NCI-H2227 treated with DMSO at 0.1 percent for 48 hours (cell line): ENCODE results near the gene SHC4.
"Not testable (repeated sequence)": the region's sequence is repeated elsewhere in the genome, so short reads cannot be mapped to it uniquely, and the experiment has no call there.

Experiments used
- DNase-seq: peaks from one replicate; lab custom pipeline; 2025; lab: John Stamatoyannopoulos, UW

SHC4 gene

GRCh38 chr15:48963524-48964113 is at the start of gene SHC4:
Gene SHC4 (minus strand): TSS chr15:48963919. CDS start chr15:48963015, 904 bp downstream.
- peak; percentile 60 for DNase-seq

GRCh38 chr15:48999314-48999713 is 35.6 kb upstream of the SHC4 start:
- DNase-seq, result no peak

- DNase-seq, result no peak
These were observed 32.6 kb upstream of the SHC4 start for GRCh38 chr15:48996276-48996675.

- DNase-seq, result no peak
These were observed 29.7 kb upstream of the SHC4 start for GRCh38 chr15:48993380-48993779.

GRCh38 chr15:48992545-48992944 is 28.8 kb upstream of the SHC4 start:
- DNase-seq, result no peak

GRCh38 chr15:48992096-48992495 is 28.4 kb upstream of the SHC4 start:
- DNase-seq, result no peak

GRCh38 chr15:48989170-48989569 is 25.5 kb upstream of the SHC4 start:
- DNase-seq, result no peak

GRCh38 chr15:48987142-48987541 is 23.4 kb upstream of the SHC4 start:
- no peak for DNase-seq

GRCh38 chr15:48986240-48986639 is 22.5 kb upstream of the SHC4 start:
- no peak for DNase-seq

- DNase-seq, result no peak
These were observed 21.8 kb upstream of the SHC4 start for GRCh38 chr15:48985516-48985915.

- no peak for DNase-seq
These were observed 21.2 kb upstream of the SHC4 start for GRCh38 chr15:48984811-48985352.

- DNase-seq, result no peak
These were observed 20.4 kb upstream of the SHC4 start for GRCh38 chr15:48984021-48984710.

- no peak for DNase-seq
These were observed 19.6 kb upstream of the SHC4 start for GRCh38 chr15:48983300-48983699.

- DNase-seq, result no peak
These were observed 18.2 kb upstream of the SHC4 start for GRCh38 chr15:48981941-48982340.

GRCh38 chr15:48978638-48979037 is 14.9 kb upstream of the SHC4 start:
- DNase-seq, result no peak

- no peak for DNase-seq
These were observed 12.8 kb upstream of the SHC4 start for GRCh38 chr15:48976444-48977088.

- DNase-seq, result peak; percentile 77
These were observed 12.0 kb upstream of the SHC4 start for GRCh38 chr15:48975472-48976419.

GRCh38 chr15:48974882-48975281 is 11.2 kb upstream of the SHC4 start:
- no peak for DNase-seq

- no peak for DNase-seq
These were observed 9.2 kb upstream of the SHC4 start for GRCh38 chr15:48972750-48973503.

- not testable (repeated sequence) for DNase-seq
These were observed 7.2 kb upstream of the SHC4 start for GRCh38 chr15:48970926-48971325.

GRCh38 chr15:48968066-48968465 is 4.3 kb upstream of the SHC4 start:
- DNase-seq, result no peak
